SU-DHL-6 (cell line): ENCODE measurements around the gene NAP1L4.

Experiments used
- H2AFZ ChIP-seq: fragments of 200-600 bp; sonication (generic); 2 replicates; pipeline ENCODE4 v1.6.1; 2014; ENCODE audit warnings: low read depth, mild to moderate bottlenecking, moderate library complexity, mixed read lengths, antibody characterized with exemption, low read length; ENCODE audit not compliant: severe bottlenecking
- H3F3A ChIP-seq: fragments of 200-600 bp; shearing (Covaris generic); 2 replicates; pipeline ENCODE4 v1.6.0; 2016; ENCODE audit warnings: antibody characterized with exemption, mild to moderate bottlenecking; ENCODE audit not compliant: insufficient read depth
- H3K27ac ChIP-seq: fragments of 200-600 bp; sonication (generic); 2 replicates; pipeline ENCODE4 v1.5.1; 2016; ENCODE audit warnings: low read depth, mild to moderate bottlenecking, low read length, moderate library complexity, mixed read lengths
- H3K27me3 ChIP-seq: fragments of 200-600 bp; sonication (generic), shearing (Covaris generic); 2 replicates; pipeline ENCODE4 v1.6.0; 2014; ENCODE audit warnings: mild to moderate bottlenecking, low read length
- H3K36me3 ChIP-seq: fragments of 200-600 bp; sonication (generic); 2 replicates; pipeline ENCODE4 v1.6.1; 2014; ENCODE audit warnings: mild to moderate bottlenecking, low read length, mixed read lengths
- H3K4me2 ChIP-seq: fragments of 300-600, 200-600 bp; shearing (Covaris generic), sonication (generic); 2 replicates; pipeline ENCODE4 v1.6.0; 2014; ENCODE audit warnings: low read length, low read depth, mild to moderate bottlenecking; ENCODE audit not compliant: poor library complexity, severe bottlenecking
- H3K4me3 ChIP-seq: fragments of 200-600 bp; sonication (generic); 2 replicates; pipeline ENCODE4 v1.5.1; 2014; ENCODE audit warnings: antibody characterized with exemption, low read length, mild to moderate bottlenecking, mixed read lengths; ENCODE audit not compliant: insufficient read depth, poor library complexity, severe bottlenecking
- H3K79me2 ChIP-seq: fragments of 200-600 bp; sonication (generic); 2 replicates; pipeline ENCODE4 v1.6.1; 2014; ENCODE audit warnings: mild to moderate bottlenecking, low read length, moderate library complexity; ENCODE audit not compliant: insufficient read depth
- H3K9ac ChIP-seq: fragments of 200-600 bp; sonication (generic); 2 replicates; pipeline ENCODE4 v1.7.0; 2014; ENCODE audit warnings: mild to moderate bottlenecking, low read length
- H3K9me2 ChIP-seq: fragments of 200-600 bp; sonication (generic); replicated peaks from 2 replicates; pipeline ENCODE4 v1.6.1; 2014; ENCODE audit warnings: low read length; ENCODE audit not compliant: insufficient read depth
- H3K9me3 ChIP-seq: fragments of 200-600 bp; sonication (generic); 2 replicates; pipeline ENCODE4 v1.6.1; 2014; ENCODE audit warnings: low read length, mixed read lengths; ENCODE audit not compliant: insufficient read depth
- H4K20me1 ChIP-seq: fragments of 200-600 bp; sonication (generic); 2 replicates; pipeline ENCODE4 v1.6.1; 2014; ENCODE audit warnings: low read depth, mild to moderate bottlenecking, antibody characterized with exemption, low read length, moderate library complexity, mixed read lengths
- CTCF ChIP-seq: fragments of 200-600 bp; sonication (generic); IDR thresholded peaks from one replicate; pipeline ENCODE4 v1.5.1; 2017; ENCODE audit warnings: antibody characterized with exemption, mild to moderate bottlenecking, low read length, moderate library complexity; ENCODE audit not compliant: insufficient read depth, poor library complexity, severe bottlenecking
- EZH2phosphoT487 ChIP-seq: fragments of 200-600 bp; sonication (generic), shearing (Covaris generic); conservative IDR thresholded peaks from 2 replicates; pipeline ENCODE4 v1.6.1; 2018; ENCODE audit warnings: mild to moderate bottlenecking, antibody characterized with exemption, low read length, moderate library complexity, mixed read lengths

Gene NAP1L4

GRCh38 chr11:2977113-2977512, 15.0 kb downstream of the NAP1L4 start:
- H3K79me2 ChIP-seq: peaks cover 89% of the 10 kb centered on the region
- 0 out of 2 replicates have a peak, but pooled peaks cover 6% of the 10 kb centered on the region for H3F3A ChIP-seq
- TF ChIP-seq EZH2phosphoT487 (no peak), CTCF (no peak)
- no peaks in the 10 kb centered on the region for H3K9me3 ChIP-seq
- no peak overlapping the region for H3K27ac ChIP-seq
- peaks cover 33% of the 10 kb centered on the region for H4K20me1 ChIP-seq
- no peak overlapping the region for H3K4me2 ChIP-seq
- H3K9ac ChIP-seq: no peak overlapping the region
- no peak overlapping the region for H3K4me3 ChIP-seq
- H3K9me2 ChIP-seq: no peaks in the 10 kb centered on the region
- peaks cover 65% of the 10 kb centered on the region for H3K36me3 ChIP-seq
- H3K27me3 ChIP-seq: no peaks in the 10 kb centered on the region
- H2AFZ ChIP-seq: no peak overlapping the region

GRCh38 chr11:2976294-2977063, 15.7 kb downstream of the NAP1L4 start:
- H3K9ac ChIP-seq: no peak overlapping the region
- no peaks in the 10 kb centered on the region for H3K9me2 ChIP-seq
- H2AFZ ChIP-seq: no peak overlapping the region
- H4K20me1 ChIP-seq: peaks cover 36% of the 10 kb centered on the region
- no peaks in the 10 kb centered on the region for H3K27me3 ChIP-seq
- H3K27ac ChIP-seq: no peak overlapping the region
- TF ChIP-seq EZH2phosphoT487 (no peak), CTCF (no peak)
- H3K36me3 ChIP-seq: peaks cover 71% of the 10 kb centered on the region
- H3F3A ChIP-seq: 0 out of 2 replicates have a peak, but pooled peaks cover 6% of the 10 kb centered on the region
- H3K4me3 ChIP-seq: no peak overlapping the region
- no peaks in the 10 kb centered on the region for H3K9me3 ChIP-seq
- no peak overlapping the region for H3K4me2 ChIP-seq
- H3K79me2 ChIP-seq: peaks cover 88% of the 10 kb centered on the region

GRCh38 chr11:2975594-2975993, 16.5 kb downstream of the NAP1L4 start:
- Histone ChIP-seq H3K4me2 (no peak overlapping the region), H3K9me2 (no peaks in the 10 kb centered on the region), H3K27me3 (no peaks in the 10 kb centered on the region), H3K9ac (no peak overlapping the region), H3F3A (0 out of 2 replicates have a peak, but pooled peaks cover 6% of the 10 kb centered on the region), H4K20me1 (peaks cover 38% of the 10 kb centered on the region), H3K4me3 (no peak overlapping the region), H3K27ac (no peak overlapping the region), H2AFZ (no peak overlapping the region), H3K9me3 (no peaks in the 10 kb centered on the region), H3K79me2 (peaks cover 86% of the 10 kb centered on the region), H3K36me3 (peaks cover 80% of the 10 kb centered on the region)
- TF ChIP-seq CTCF (peak; percentile 36), EZH2phosphoT487 (no peak)
